A673 (cell line): Measurements from ENCODE around the gene DNAI1. TPM values are rescaled to one million over a fixed set of nuclear protein-coding genes. Genes with fewer than 3 reads are reported as not detected.

Experiments
- BruUV-seq: library from RNA; stranded (reverse); fragments of 400-500 nt; replicated peaks from 2 replicates; lab custom pipeline; 2021; lab: Mats Ljungman, UMichigan
- CTCF ChIA-PET: fragments of 300-600 bp; sonication (Branson Sonifier 250); formaldehyde crosslinking; loops from one replicate; lab custom pipeline; 2022; ENCODE audit warnings: antibody characterized with exemption; lab: Charles Lee
- POLR2A ChIA-PET: fragments of 300-600 bp; sonication (Branson Sonifier 250); formaldehyde crosslinking; loops from one replicate; lab custom pipeline; 2022; ENCODE audit warnings: antibody characterized with exemption; ENCODE audit not compliant: low non-redundant PET; lab: Charles Lee
- DNase-seq: peaks from one replicate; pipeline ENCODE4 v3.0.0-alpha.2; 2015; ENCODE audit warnings: low spot score
- H3K27ac ChIP-seq: fragments of 200-600 bp; sonication (generic); 2 replicates; pipeline ENCODE4 v1.5.1; 2016; ENCODE audit warnings: mixed run types, low read depth, mild to moderate bottlenecking, mixed read lengths, antibody characterized with exemption, low read length; ENCODE audit not compliant: poor library complexity, severe bottlenecking
- H3K27me3 ChIP-seq: fragments of 200-600 bp; sonication (generic); replicated peaks from 2 replicates; pipeline ENCODE4 v1.6.1; 2017; ENCODE audit warnings: mixed run types, low read depth, mild to moderate bottlenecking, mixed read lengths, antibody characterized with exemption, low read length; ENCODE audit not compliant: insufficient read depth, poor library complexity
- H3K36me3 ChIP-seq: fragments of 200-600 bp; sonication (generic); 2 replicates; pipeline ENCODE4 v1.6.1; 2016; ENCODE audit warnings: mixed run types, mild to moderate bottlenecking, mixed read lengths, antibody characterized with exemption, low read length; ENCODE audit not compliant: insufficient read depth, poor library complexity, severe bottlenecking
- H3K4me1 ChIP-seq: fragments of 200-600 bp; sonication (generic); 2 replicates; pipeline ENCODE4 v1.6.1; 2017; ENCODE audit warnings: mixed run types, mild to moderate bottlenecking, mixed read lengths, antibody characterized with exemption, low read length; ENCODE audit not compliant: insufficient read depth, poor library complexity, severe bottlenecking
- H3K4me3 ChIP-seq: fragments of 200-600 bp; sonication (generic); 2 replicates; pipeline ENCODE4 v1.5.1; 2016; ENCODE audit warnings: low read depth, mixed run types, mild to moderate bottlenecking, mixed read lengths, low read length; ENCODE audit not compliant: poor library complexity, severe bottlenecking
- H3K9me3 ChIP-seq: fragments of 200-600 bp; sonication (generic); 2 replicates; pipeline ENCODE4 v1.6.1; 2016; ENCODE audit warnings: mixed run types, low read depth, mild to moderate bottlenecking, mixed read lengths, antibody characterized with exemption, low read length; ENCODE audit not compliant: poor library complexity, severe bottlenecking
- CTCF ChIP-seq: fragments of 300-800, 200-600 bp; sonication (generic); conservative IDR thresholded peaks from 2 replicates; pipeline ENCODE4 v1.5.1; 2017; ENCODE audit warnings: low read depth, mild to moderate bottlenecking, antibody characterized with exemption, low read length, moderate library complexity, mixed read lengths
- EZH2 ChIP-seq: fragments of 200-600 bp; sonication (generic); IDR thresholded peaks from 2 replicates; pipeline ENCODE4 v1.6.1; 2017; ENCODE audit warnings: borderline replicate concordance, low read depth, mild to moderate bottlenecking, mixed read lengths, antibody characterized with exemption, low read length; ENCODE audit not compliant: poor library complexity, severe bottlenecking
- intact Hi-C: fragments of 100-400 bp; cut with micrococcal nuclease; formaldehyde crosslinking; loops from one replicate; pipeline ENCODE4 v1.10.0; 2022; ENCODE audit not compliant: unreplicated experiment
- total RNA-seq: library from RNA; stranded (reverse); gene quantifications from 2 replicates; pipeline ENCODE4 v1.2.3, GENCODE V29; 2021

DNAI1 gene
- total RNA-seq, 1 experiment from 2014 or later = not detected

DNA sequence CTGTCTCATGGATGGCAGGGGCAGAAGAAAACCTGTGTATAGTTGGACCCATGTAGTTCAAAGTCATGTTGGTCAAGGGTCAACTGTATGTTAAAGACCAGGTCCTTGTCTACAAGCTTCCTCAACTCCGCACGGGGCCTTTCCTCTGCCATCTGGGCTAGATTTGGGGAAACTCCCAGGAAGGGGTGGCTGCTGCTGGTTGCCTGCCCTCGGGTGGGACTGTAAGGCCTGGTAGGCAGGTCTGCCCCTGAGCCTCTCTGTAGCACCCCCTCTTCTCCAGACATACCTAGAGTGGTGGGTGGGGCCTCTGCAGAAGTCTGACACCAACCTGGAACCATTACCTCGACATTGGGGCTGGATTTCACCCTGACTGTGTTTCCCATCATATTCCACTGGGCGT is 49.0 kb downstream of the DNAI1 start:
- no TSS peak for BruUV-seq
- H3K36me3 ChIP-seq = no peaks in the 10 kb centered on the region
- H3K4me1 ChIP-seq = no peaks in the 10 kb centered on the region
- ChIA-PET CTCF (no interaction called here), POLR2A (no interaction called here)
- H3K9me3 ChIP-seq = no peaks in the 10 kb centered on the region
- H3K27ac ChIP-seq = no peak overlapping the region
- intact Hi-C loops = no loop called here
- no peak overlapping the region for H3K4me3 ChIP-seq
- no peak for DNase-seq
- no peaks in the 10 kb centered on the region for H3K27me3 ChIP-seq
- TF ChIP-seq CTCF (no peak), EZH2 (no peak)

- intact Hi-C loops = no loop called here
- POLR2A ChIA-PET = no interaction called here
These were observed 49.4 kb downstream of the DNAI1 start for GRCh38 chr9:34507966-34508365.

GRCh38 chr9:34508463-34508862 is 49.9 kb downstream of the DNAI1 start:
- Histone ChIP-seq H3K4me1 (peaks cover 9% of the 10 kb centered on the region), H3K27ac (no peak overlapping the region), H3K27me3 (no peaks in the 10 kb centered on the region), H3K4me3 (no peak overlapping the region), H3K36me3 (no peaks in the 10 kb centered on the region), H3K9me3 (no peaks in the 10 kb centered on the region)
- CTCF ChIA-PET = no interaction called here
- POLR2A ChIA-PET = no interaction called here
- TF ChIP-seq EZH2 (no peak), CTCF (no peak)
- BruUV-seq = no TSS peak
- no peak for DNase-seq
- intact Hi-C loops = no loop called here

More at GRCh38 chr9:34507966-34508365, 49.4 kb downstream of the DNAI1 start:
- no peak for TF ChIP-seq CTCF
- TF ChIP-seq EZH2 = no peak
- no peak overlapping the region for H3K27ac ChIP-seq
- no peak for DNase-seq
- H3K9me3 ChIP-seq = no peaks in the 10 kb centered on the region
- H3K27me3 ChIP-seq = no peaks in the 10 kb centered on the region
- no TSS peak for BruUV-seq
- CTCF ChIA-PET = no interaction called here
- no peak overlapping the region for H3K4me3 ChIP-seq
- peaks cover 4% of the 10 kb centered on the region for H3K4me1 ChIP-seq
- no peaks in the 10 kb centered on the region for H3K36me3 ChIP-seq
